Measurements from ENCODE around the gene XRCC5. TPM values are rescaled to one million over a fixed set of nuclear protein-coding genes. Genes with fewer than 3 reads are reported as not detected.

XRCC5 gene
- total RNA-seq, 3 donors from 2014 or later, result 169 to 207 (median 175) TPM

DNA sequence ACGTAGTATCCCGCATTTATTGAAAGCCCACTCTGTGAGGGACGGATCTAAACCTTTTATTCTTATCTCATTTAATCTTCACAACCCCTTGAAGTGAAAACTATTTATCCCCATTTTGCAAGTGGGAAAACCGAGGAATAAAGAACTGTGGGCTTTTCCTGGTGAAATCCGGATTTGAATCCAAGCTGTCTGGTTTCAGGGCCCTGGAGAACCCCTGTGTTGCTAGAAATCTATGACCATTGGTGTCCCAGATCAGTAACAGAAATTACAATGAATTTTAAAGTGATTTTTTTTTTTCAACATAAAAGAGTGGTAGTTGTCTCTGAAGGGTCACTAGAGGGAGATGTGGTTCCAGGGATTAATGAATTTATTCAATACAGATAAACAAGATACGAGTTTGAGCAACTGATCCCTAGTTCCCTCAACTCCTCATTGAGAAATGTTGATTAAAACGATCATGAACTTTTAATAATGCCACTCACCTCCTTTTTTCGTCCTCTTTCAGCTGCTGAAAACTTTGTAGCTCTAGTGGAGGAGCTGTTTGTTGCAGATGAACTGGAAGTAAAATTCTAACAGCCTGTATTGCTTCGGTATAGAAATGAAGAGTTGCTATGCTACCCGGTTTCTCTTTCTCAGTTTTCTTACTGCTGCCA, 940 bp downstream of the XRCC5 start:
- H3K36me3 ChIP-seq (ENCODE audit: low read depth), result peaks cover 4% of the 10 kb centered on the region
- intact Hi-C loops (cut with DNase I, micrococcal nuclease), result no loop called here
- peaks cover 14% of the 10 kb centered on the region for H3K4me1 ChIP-seq (ENCODE audit: low read depth)
- DNase-seq, result no peak
- no peaks in the 10 kb centered on the region for H3K9me3 ChIP-seq
- ATAC-seq, result no peak
- TF ChIP-seq, protein P1, sequence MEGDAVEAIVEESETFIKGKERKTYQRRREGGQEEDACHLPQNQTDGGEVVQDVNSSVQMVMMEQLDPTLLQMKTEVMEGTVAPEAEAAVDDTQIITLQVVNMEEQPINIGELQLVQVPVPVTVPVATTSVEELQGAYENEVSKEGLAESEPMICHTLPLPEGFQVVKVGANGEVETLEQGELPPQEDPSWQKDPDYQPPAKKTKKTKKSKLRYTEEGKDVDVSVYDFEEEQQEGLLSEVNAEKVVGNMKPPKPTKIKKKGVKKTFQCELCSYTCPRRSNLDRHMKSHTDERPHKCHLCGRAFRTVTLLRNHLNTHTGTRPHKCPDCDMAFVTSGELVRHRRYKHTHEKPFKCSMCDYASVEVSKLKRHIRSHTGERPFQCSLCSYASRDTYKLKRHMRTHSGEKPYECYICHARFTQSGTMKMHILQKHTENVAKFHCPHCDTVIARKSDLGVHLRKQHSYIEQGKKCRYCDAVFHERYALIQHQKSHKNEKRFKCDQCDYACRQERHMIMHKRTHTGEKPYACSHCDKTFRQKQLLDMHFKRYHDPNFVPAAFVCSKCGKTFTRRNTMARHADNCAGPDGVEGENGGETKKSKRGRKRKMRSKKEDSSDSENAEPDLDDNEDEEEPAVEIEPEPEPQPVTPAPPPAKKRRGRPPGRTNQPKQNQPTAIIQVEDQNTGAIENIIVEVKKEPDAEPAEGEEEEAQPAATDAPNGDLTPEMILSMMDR (IDR thresholded peaks at IDR 0.05), result no peak
- peak overlapping the region; percentile 80 for H3K4me3 ChIP-seq

DNA sequence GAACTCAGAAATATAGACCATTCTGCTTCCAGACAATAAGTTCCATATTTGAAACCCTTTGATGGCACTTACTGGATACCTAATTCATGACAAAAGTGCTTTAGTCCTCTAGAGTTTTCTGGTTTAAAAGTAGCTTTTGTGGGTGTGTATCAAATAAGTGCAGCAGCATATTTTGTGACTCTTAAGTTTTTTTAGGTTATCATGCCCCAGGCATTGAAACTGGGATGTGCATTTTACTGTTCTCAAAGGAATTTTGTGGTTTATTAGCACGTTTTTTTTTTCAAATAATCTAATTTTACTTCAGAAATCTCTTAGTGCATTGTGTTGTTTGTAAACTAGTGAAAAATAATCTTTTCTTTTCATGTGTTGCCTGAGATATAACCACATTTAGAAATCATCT, 1.5 kb downstream of the XRCC5 start:
- TF ChIP-seq, protein P1 (IDR thresholded peaks at IDR 0.05), result no peak
- no peaks in the 10 kb centered on the region for H3K9me3 ChIP-seq
- H3K4me1 ChIP-seq (ENCODE audit: low read depth), result peaks cover 18% of the 10 kb centered on the region
- H3K36me3 ChIP-seq (ENCODE audit: low read depth), result peaks cover 4% of the 10 kb centered on the region
- H3K4me3 ChIP-seq, result no peak overlapping the region
- ATAC-seq, result no peak
- intact Hi-C loops (cut with DNase I, micrococcal nuclease), result no loop called here
- no peak for DNase-seq

DNA sequence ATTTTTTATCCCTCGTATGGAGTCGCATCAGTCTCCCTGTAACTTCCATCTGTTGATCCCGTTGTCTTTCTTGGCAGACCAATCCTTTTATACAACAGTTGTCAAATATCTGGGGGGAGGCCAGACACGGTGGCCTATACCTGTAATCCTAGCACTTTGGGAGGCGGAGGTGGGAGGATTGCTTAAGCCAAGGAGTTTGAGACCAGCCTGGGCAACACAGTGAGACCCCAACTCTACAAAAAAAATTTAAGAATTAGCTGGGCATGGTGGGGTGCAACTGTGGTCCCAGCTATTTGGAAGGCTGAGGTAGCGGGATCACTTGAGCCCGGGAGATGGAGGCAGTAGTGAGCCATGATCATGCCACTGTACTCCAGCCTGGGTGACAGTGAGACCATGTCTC, 2.0 kb downstream of the XRCC5 start:
- intact Hi-C loops (cut with DNase I, micrococcal nuclease), result no loop called here
- H3K4me1 ChIP-seq (ENCODE audit: low read depth), result peaks cover 19% of the 10 kb centered on the region
- H3K9me3 ChIP-seq, result no peaks in the 10 kb centered on the region
- DNase-seq (no peak), ATAC-seq (no peak)
- TF ChIP-seq, protein P1 (IDR thresholded peaks at IDR 0.05), result no peak
- no peak overlapping the region for H3K4me3 ChIP-seq
- H3K36me3 ChIP-seq (ENCODE audit: low read depth), result peaks cover 4% of the 10 kb centered on the region

DNA sequence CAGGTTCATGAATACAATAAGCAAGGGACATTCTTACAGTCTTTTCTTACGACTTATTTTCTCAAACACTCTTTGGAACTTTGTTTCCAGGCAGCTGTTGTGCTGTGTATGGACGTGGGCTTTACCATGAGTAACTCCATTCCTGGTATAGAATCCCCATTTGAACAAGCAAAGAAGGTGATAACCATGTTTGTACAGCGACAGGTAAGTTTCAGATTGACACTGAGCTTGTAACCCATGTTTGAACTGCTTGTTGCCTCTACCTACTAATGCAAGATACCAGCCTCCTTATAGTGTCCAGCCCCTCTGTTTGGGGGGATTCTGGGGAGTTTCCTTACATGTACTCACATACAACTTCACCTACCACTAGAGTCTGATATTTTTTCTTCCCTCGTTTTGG, 3.8 kb downstream of the XRCC5 start:
- intact Hi-C loops (cut with DNase I, micrococcal nuclease), result no loop called here
- ATAC-seq (no peak), DNase-seq (no peak)
- no peak overlapping the region for H3K4me3 ChIP-seq
- TF ChIP-seq, protein P1 (IDR thresholded peaks at IDR 0.05), result no peak
- H3K36me3 ChIP-seq (ENCODE audit: low read depth), result peaks cover 4% of the 10 kb centered on the region
- no peaks in the 10 kb centered on the region for H3K9me3 ChIP-seq
- H3K4me1 ChIP-seq (ENCODE audit: low read depth), result peaks cover 19% of the 10 kb centered on the region

DNA sequence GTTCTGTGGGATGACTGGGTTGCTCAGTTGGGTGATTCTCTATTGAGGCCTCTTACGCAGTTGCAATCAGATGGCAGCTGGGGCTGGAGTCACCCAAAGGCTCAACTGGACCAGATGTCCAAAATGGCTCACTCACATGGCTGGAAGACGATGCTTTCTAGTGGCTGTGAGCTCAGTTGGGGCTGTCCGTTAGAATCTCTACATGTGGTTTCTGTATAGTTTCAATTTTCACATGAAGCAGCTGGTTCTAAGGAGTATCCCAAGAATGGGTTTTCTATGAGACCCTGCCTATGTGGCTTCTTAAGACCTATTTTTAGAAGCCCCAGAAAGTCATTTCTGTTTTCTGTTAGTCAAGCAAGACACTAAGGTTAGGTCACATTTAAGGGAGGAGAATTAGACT, 4.4 kb downstream of the XRCC5 start:
- Histone ChIP-seq H3K36me3 (ENCODE audit: low read depth) (peaks cover 4% of the 10 kb centered on the region), H3K9me3 (no peaks in the 10 kb centered on the region), H3K4me1 (ENCODE audit: low read depth) (peaks cover 19% of the 10 kb centered on the region), H3K4me3 (no peak overlapping the region)
- no peak for ATAC-seq
- DNase-seq, result no peak
- intact Hi-C loops (cut with DNase I, micrococcal nuclease), result no loop called here
- TF ChIP-seq, protein P1 (IDR thresholded peaks at IDR 0.05), result no peak

DNA sequence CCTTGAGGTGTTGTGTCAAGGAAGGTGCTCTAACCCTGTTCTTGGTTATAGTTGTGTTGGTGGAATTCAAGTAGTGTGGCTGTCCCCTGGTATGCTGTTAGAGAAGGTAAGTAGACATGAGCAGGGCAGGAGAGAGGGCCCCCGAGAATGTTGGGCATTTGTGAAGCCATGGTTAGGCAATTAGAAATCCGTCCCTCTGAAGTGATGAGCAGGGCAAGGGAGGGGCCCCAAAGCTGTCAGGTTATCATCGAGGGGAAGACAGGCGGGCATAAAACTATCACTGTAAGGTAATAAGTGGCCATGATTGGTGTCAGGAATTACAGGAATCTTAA, 5.2 kb downstream of the XRCC5 start:
- no peaks in the 10 kb centered on the region for H3K9me3 ChIP-seq
- TF ChIP-seq, protein P1 (IDR thresholded peaks at IDR 0.05), result no peak
- H3K4me3 ChIP-seq, result no peak overlapping the region
- DNase-seq, result no peak
- intact Hi-C loops (cut with DNase I, micrococcal nuclease), result no loop called here
- no peaks in the 10 kb centered on the region for H3K36me3 ChIP-seq (ENCODE audit: low read depth)
- peaks cover 19% of the 10 kb centered on the region for H3K4me1 ChIP-seq (ENCODE audit: low read depth)
- ATAC-seq, result no peak

Data from mucosa of descending colon (tissue), 3 donors.